ENCODE data around the gene FAM111B.
"Not testable (repeated sequence)": the region's sequence is repeated elsewhere in the genome, so short reads cannot be mapped to it uniquely, and the experiment has no call there.

Gene FAM111B

GRCh38 chr11:59088162-59088561, 18.9 kb upstream of the FAM111B start:
- no peak for TF ChIP-seq POLR2A (IDR thresholded peaks at IDR 0.05; ENCODE audit: low read depth, low read length)
- no peak for DNase-seq (ENCODE audit: insufficient read length, low spot score)
- no peak for FAIRE-seq

- not testable (repeated sequence) for DNase-seq (ENCODE audit: insufficient read length, low spot score); FAIRE-seq
Observed at GRCh38 chr11:59093576-59093975, 13.5 kb upstream of the FAM111B start.

- not testable (repeated sequence) for FAIRE-seq; DNase-seq (ENCODE audit: insufficient read length, low spot score)
Observed at GRCh38 chr11:59095225-59095624, 11.8 kb upstream of the FAM111B start.

GRCh38 chr11:59095972-59096575, 11.0 kb upstream of the FAM111B start:
- not testable (repeated sequence) for DNase-seq (ENCODE audit: insufficient read length, low spot score); FAIRE-seq

- TF ChIP-seq POLR2A (IDR thresholded peaks at IDR 0.05; ENCODE audit: low read depth, low read length): no peak
- DNase-seq (ENCODE audit: insufficient read length, low spot score) (no peak), FAIRE-seq (peak; percentile 30)
Observed at GRCh38 chr11:59097113-59097708, 9.8 kb upstream of the FAM111B start.

GRCh38 chr11:59097938-59098337, 9.1 kb upstream of the FAM111B start:
- not testable (repeated sequence) for DNase-seq (ENCODE audit: insufficient read length, low spot score); FAIRE-seq

GRCh38 chr11:59102259-59102765, 4.7 kb upstream of the FAM111B start:
- DNase-seq (ENCODE audit: insufficient read length, low spot score) (no peak), FAIRE-seq (no peak)
- no peak for TF ChIP-seq POLR2A (IDR thresholded peaks at IDR 0.05; ENCODE audit: low read depth, low read length)

GRCh38 chr11:59107721-59108120, 684 bp downstream of the FAM111B start:
- DNase-seq (ENCODE audit: insufficient read length, low spot score); FAIRE-seq: not testable (repeated sequence)

- TF ChIP-seq POLR2A (IDR thresholded peaks at IDR 0.05; ENCODE audit: low read depth, low read length): no peak
- FAIRE-seq (no peak), DNase-seq (ENCODE audit: insufficient read length, low spot score) (no peak)
Observed at GRCh38 chr11:59112494-59112893, 5.5 kb downstream of the FAM111B start.

- TF ChIP-seq POLR2A (IDR thresholded peaks at IDR 0.05; ENCODE audit: low read depth, low read length): no peak
- FAIRE-seq (no peak), DNase-seq (ENCODE audit: insufficient read length, low spot score) (no peak)
Observed at GRCh38 chr11:59114344-59114743, 7.3 kb downstream of the FAM111B start.

GRCh38 chr11:59115553-59115952, 8.5 kb downstream of the FAM111B start:
- no peak for FAIRE-seq
- no peak for DNase-seq (ENCODE audit: insufficient read length, low spot score)
- no peak for TF ChIP-seq POLR2A (IDR thresholded peaks at IDR 0.05; ENCODE audit: low read depth, low read length)

GRCh38 chr11:59117774-59118173, 10.7 kb downstream of the FAM111B start:
- no peak for TF ChIP-seq POLR2A (IDR thresholded peaks at IDR 0.05; ENCODE audit: low read depth, low read length)
- FAIRE-seq: no peak

GRCh38 chr11:59119826-59120225, 12.8 kb downstream of the FAM111B start:
- FAIRE-seq (no peak), DNase-seq (ENCODE audit: insufficient read length, low spot score) (no peak)
- TF ChIP-seq POLR2A (IDR thresholded peaks at IDR 0.05; ENCODE audit: low read depth, low read length): no peak

More at GRCh38 chr11:59117774-59118173, 10.7 kb downstream of the FAM111B start:
- no peak for DNase-seq (ENCODE audit: insufficient read length, low spot score)

GRCh38 chr11:59135648-59136461, 28.8 kb downstream of the FAM111B start:
- no peak for TF ChIP-seq POLR2A (IDR thresholded peaks at IDR 0.05; ENCODE audit: low read depth, low read length)
- peak; percentile 52 for DNase-seq (ENCODE audit: insufficient read length, low spot score)
- FAIRE-seq: no peak

GRCh38 chr11:59136551-59136950, 29.5 kb downstream of the FAM111B start:
- FAIRE-seq; DNase-seq (ENCODE audit: insufficient read length, low spot score): not testable (repeated sequence)

Measured in H54 (cell line).